Neutrophil (primary cell): ENCODE data around the gene TSPAN9.

Experiments used
- H3K27ac ChIP-seq: fragments of 200-600 bp; sonication (generic); 2 replicates; pipeline ENCODE4 v1.5.1; 2016; ENCODE audit warnings: mild to moderate bottlenecking, moderate library complexity
- H3K27me3 ChIP-seq: fragments of 200-600 bp; sonication (generic); 2 replicates; pipeline ENCODE4 v1.6.0; 2016; ENCODE audit warnings: mild to moderate bottlenecking
- H3K36me3 ChIP-seq: fragments of 200-600 bp; sonication (generic); 2 replicates; pipeline ENCODE4 v1.5.1; 2017
- H3K4me1 ChIP-seq, 2 experiments: fragments of 200-600 bp in 1 of 2; sonication (generic) in 1 of 2; 1 replicate in 1 of 2; 2 replicates in 1 of 2; pipeline versions ENCODE4 v1.5.1 to v1.6.1; 2013 to 2016; ENCODE audit warnings: low read depth in 1 of 2, low read length in 1 of 2, mild to moderate bottlenecking in 1 of 2, moderate library complexity in 1 of 2; ENCODE audit not compliant: control insufficient read depth in 1 of 2, insufficient read depth in 1 of 2
- H3K4me3 ChIP-seq, 2 experiments: fragments of 200-600 bp in 1 of 2; sonication (generic) in 1 of 2; 1 replicate in 1 of 2; 2 replicates in 1 of 2; pipeline ENCODE4 v1.5.1; 2013 to 2016; ENCODE audit warnings: low read depth in 1 of 2, low read length in 1 of 2, mild to moderate bottlenecking in 1 of 2, moderate library complexity in 1 of 2
- H3K9me3 ChIP-seq: fragments of 200-600 bp; sonication (generic); 2 replicates; pipeline ENCODE4 v1.5.1; 2016
- CTCF ChIP-seq: fragments of 200-600 bp; sonication (generic); IDR thresholded peaks from 2 replicates; pipeline ENCODE4 v1.5.1; 2016; ENCODE audit warnings: antibody characterized with exemption

TSPAN9 gene

GRCh38 chr12:3294481-3294911, 217.3 kb downstream of the TSPAN9 start:
- TF ChIP-seq CTCF, result no peak
- Histone ChIP-seq H3K27me3 (peaks cover 33% of the 10 kb centered on the region), H3K4me3 (no peak overlapping the region), H3K9me3 (no peaks in the 10 kb centered on the region), H3K27ac (no peak overlapping the region), H3K4me1 (no peaks in the 10 kb centered on the region), H3K36me3 (no peaks in the 10 kb centered on the region)

- peaks cover under 1 to 3% of the 10 kb centered on the region in 2 experiments for H3K4me1 ChIP-seq
- H3K4me3 ChIP-seq, result no peak overlapping the region
- H3K27me3 ChIP-seq, result peaks cover 31% of the 10 kb centered on the region
- no peak for TF ChIP-seq CTCF
- no peak overlapping the region for H3K27ac ChIP-seq
- H3K9me3 ChIP-seq, result no peaks in the 10 kb centered on the region
- H3K36me3 ChIP-seq, result no peaks in the 10 kb centered on the region
Measured at GRCh38 chr12:3295225-3295624, 218.0 kb downstream of the TSPAN9 start.

- Histone ChIP-seq H3K27ac (no peak overlapping the region), H3K9me3 (no peaks in the 10 kb centered on the region), H3K4me3 (no peak overlapping the region), H3K36me3 (no peaks in the 10 kb centered on the region), H3K4me1 (peaks cover 4% of the 10 kb centered on the region in 2 experiments), H3K27me3 (peaks cover 31% of the 10 kb centered on the region)
- TF ChIP-seq CTCF, result no peak
Measured at GRCh38 chr12:3295646-3296408, 218.6 kb downstream of the TSPAN9 start.

DNA sequence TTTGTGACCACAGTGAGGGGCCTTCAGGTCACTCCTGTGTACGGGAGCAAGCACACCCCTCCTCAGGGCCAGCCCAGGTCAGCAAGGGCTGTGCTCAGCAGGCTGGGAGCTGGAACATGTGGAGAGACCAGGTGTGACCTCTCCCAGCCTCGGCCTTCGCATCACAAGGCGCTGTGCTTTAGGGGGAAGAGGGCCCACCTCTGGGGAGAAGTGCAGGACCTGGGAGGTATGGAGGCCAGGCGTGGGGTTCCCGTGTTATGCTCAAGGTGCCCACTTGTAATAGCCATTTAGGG, 219.2 kb downstream of the TSPAN9 start:
- Histone ChIP-seq H3K4me3 (no peak overlapping the region), H3K9me3 (no peaks in the 10 kb centered on the region), H3K36me3 (no peaks in the 10 kb centered on the region), H3K27me3 (peaks cover 31% of the 10 kb centered on the region), H3K27ac (no peak overlapping the region), H3K4me1 (peaks cover 4% of the 10 kb centered on the region in 2 experiments)
- TF ChIP-seq CTCF, result no peak

- no peak overlapping the region for H3K27ac ChIP-seq
- H3K4me1 ChIP-seq, result peaks cover 4% of the 10 kb centered on the region in 2 experiments
- peaks cover 38% of the 10 kb centered on the region for H3K27me3 ChIP-seq
- TF ChIP-seq CTCF, result no peak
- no peaks in the 10 kb centered on the region for H3K9me3 ChIP-seq
- no peak overlapping the region for H3K4me3 ChIP-seq
- H3K36me3 ChIP-seq, result no peaks in the 10 kb centered on the region
Measured at GRCh38 chr12:3298603-3299002, 221.4 kb downstream of the TSPAN9 start.
